Measurements from ENCODE around the gene TRIM54.
A peak's percentile ranks its signal among the peaks of the same experiment; 100 is the strongest.

Gene TRIM54

GRCh38 chr2:27356382-27357181 lies 74.4 kb downstream of the TRIM54 start, which contains the start of gene GTF3C2 (continued):
- no peak for TF ChIP-seq ZNF610 (tag by site-specific recombination; IDR thresholded peaks at IDR 0.05; ENCODE audit: borderline replicate concordance)
- TF ChIP-seq ZNF394 (tag by site-specific recombination; IDR thresholded peaks at IDR 0.05; ENCODE audit: borderline replicate concordance), result no peak; the same call in 1 of the 2 replicates
- TF ChIP-seq, protein P1, sequence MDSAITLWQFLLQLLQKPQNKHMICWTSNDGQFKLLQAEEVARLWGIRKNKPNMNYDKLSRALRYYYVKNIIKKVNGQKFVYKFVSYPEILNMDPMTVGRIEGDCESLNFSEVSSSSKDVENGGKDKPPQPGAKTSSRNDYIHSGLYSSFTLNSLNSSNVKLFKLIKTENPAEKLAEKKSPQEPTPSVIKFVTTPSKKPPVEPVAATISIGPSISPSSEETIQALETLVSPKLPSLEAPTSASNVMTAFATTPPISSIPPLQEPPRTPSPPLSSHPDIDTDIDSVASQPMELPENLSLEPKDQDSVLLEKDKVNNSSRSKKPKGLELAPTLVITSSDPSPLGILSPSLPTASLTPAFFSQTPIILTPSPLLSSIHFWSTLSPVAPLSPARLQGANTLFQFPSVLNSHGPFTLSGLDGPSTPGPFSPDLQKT (IDR thresholded peaks at IDR 0.05; ENCODE audit: borderline replicate concordance, low read depth, low read length), result 0 out of 2 replicates have a peak, but pooled peaks have one; percentile 43
- no peak for TF ChIP-seq ZNF223 (tag by site-specific recombination; IDR thresholded peaks at IDR 0.05)
- no peak for TF ChIP-seq ZNF521 (tag by site-specific recombination; IDR thresholded peaks at IDR 0.05)
- TF ChIP-seq FEZF1 (tag by site-specific recombination; IDR thresholded peaks at IDR 0.05), result no peak
- no peak for TF ChIP-seq ZBTB49 (tag by site-specific recombination; IDR thresholded peaks at IDR 0.05; ENCODE audit: low read depth)
- no peak for TF ChIP-seq ZSCAN18 (tag by site-specific recombination; IDR thresholded peaks at IDR 0.05)
- TF ChIP-seq, protein P2, sequence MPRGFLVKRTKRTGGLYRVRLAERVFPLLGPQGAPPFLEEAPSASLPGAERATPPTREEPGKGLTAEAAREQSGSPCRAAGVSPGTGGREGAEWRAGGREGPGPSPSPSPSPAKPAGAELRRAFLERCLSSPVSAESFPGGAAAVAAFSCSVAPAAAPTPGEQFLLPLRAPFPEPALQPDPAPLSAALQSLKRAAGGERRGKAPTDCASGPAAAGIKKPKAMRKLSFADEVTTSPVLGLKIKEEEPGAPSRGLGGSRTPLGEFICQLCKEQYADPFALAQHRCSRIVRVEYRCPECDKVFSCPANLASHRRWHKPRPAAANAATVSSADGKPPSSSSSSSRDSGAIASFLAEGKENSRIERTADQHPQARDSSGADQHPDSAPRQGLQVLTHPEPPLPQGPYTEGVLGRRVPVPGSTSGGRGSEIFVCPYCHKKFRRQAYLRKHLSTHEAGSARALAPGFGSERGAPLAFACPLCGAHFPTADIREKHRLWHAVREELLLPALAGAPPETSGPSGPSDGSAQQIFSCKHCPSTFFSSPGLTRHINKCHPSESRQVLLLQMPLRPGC (tag by site-specific recombination; IDR thresholded peaks at IDR 0.05), result no peak
- peak; percentile 51 for TF ChIP-seq KLF8 (tag by site-specific recombination; IDR thresholded peaks at IDR 0.05)
- peak; percentile 84 for TF ChIP-seq ZNF335 (tag by site-specific recombination; conservative IDR thresholded peaks at IDR 0.05)
- no peak for TF ChIP-seq ZNF777 (tag by site-specific recombination; IDR thresholded peaks at IDR 0.05; ENCODE audit: borderline replicate concordance)
- TF ChIP-seq MYNN (tag by site-specific recombination; IDR thresholded peaks at IDR 0.05; ENCODE audit: borderline replicate concordance), result no peak; the same call in 1 of the 2 replicates
- TF ChIP-seq, protein P3, sequence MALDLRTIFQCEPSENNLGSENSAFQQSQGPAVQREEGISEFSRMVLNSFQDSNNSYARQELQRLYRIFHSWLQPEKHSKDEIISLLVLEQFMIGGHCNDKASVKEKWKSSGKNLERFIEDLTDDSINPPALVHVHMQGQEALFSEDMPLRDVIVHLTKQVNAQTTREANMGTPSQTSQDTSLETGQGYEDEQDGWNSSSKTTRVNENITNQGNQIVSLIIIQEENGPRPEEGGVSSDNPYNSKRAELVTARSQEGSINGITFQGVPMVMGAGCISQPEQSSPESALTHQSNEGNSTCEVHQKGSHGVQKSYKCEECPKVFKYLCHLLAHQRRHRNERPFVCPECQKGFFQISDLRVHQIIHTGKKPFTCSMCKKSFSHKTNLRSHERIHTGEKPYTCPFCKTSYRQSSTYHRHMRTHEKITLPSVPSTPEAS (tag by site-specific recombination; IDR thresholded peaks at IDR 0.05), result no peak
- no peak for TF ChIP-seq ZNF140 (tag by site-specific recombination; IDR thresholded peaks at IDR 0.05)
- TF ChIP-seq ZNF16 (tag by site-specific recombination; IDR thresholded peaks at IDR 0.05; ENCODE audit: low read depth), result no peak
- no peak for TF ChIP-seq ZNF239 (tag by site-specific recombination; IDR thresholded peaks at IDR 0.05)
- no peak for TF ChIP-seq ZNF423 (tag by site-specific recombination; IDR thresholded peaks at IDR 0.05)
- no peak for TF ChIP-seq HOXA7 (CRISPR knock-in tag; IDR thresholded peaks at IDR 0.05; ENCODE audit: borderline replicate concordance)
- peak; percentile 84 for TF ChIP-seq ZBTB11 (tag by site-specific recombination; conservative IDR thresholded peaks at IDR 0.05; ENCODE audit: low read depth)
- TF ChIP-seq ZNF747 (tag by site-specific recombination; IDR thresholded peaks at IDR 0.05), result no peak
- TF ChIP-seq ZNF138 (tag by site-specific recombination; IDR thresholded peaks at IDR 0.05; ENCODE audit: borderline replicate concordance), result no peak
- TF ChIP-seq ZNF558 (tag by site-specific recombination; IDR thresholded peaks at IDR 0.05), result no peak
- no peak for TF ChIP-seq ZSCAN23 (tag by site-specific recombination; IDR thresholded peaks at IDR 0.05)
- no peak for TF ChIP-seq ZNF571 (tag by site-specific recombination; IDR thresholded peaks at IDR 0.05)
- no peak; the same call in 1 of the 2 replicates for TF ChIP-seq ZFP37 (tag by site-specific recombination; IDR thresholded peaks at IDR 0.05)
